Transverse colon (tissue), 4 donors: ENCODE results near the gene WDR5. TPM values are rescaled to one million over a fixed set of nuclear protein-coding genes. Genes with fewer than 3 reads are reported as not detected.

ENCODE experiments used
- DNase-seq: peaks from one replicate; pipeline ENCODE4 v3.0.0-alpha.2; 2019
- H3K27ac ChIP-seq, 4 donors: fragments of 200-600 bp; sonication (generic); 2 replicates each; pipeline ENCODE4 v1.5.1; 2016 to 2018; ENCODE audit warnings: inconsistent platforms in 4 of 4
- H3K27me3 ChIP-seq: fragments of 200-600 bp; sonication (generic); 2 replicates; pipeline ENCODE4 v1.5.1; 2017; ENCODE audit warnings: inconsistent platforms
- H3K36me3 ChIP-seq, 4 donors: fragments of 200-600 bp; sonication (generic); 2 replicates each; pipeline ENCODE4 v1.5.1; 2017 to 2019; ENCODE audit warnings: inconsistent platforms in 4 of 4
- H3K4me1 ChIP-seq, 4 donors: fragments of 200-600 bp; sonication (generic); 2 replicates each; pipeline ENCODE4 v1.5.1; 2017 to 2020; ENCODE audit warnings: inconsistent platforms in 4 of 4
- H3K4me3 ChIP-seq, 4 donors: fragments of 200-600 bp; sonication (generic); 1 replicate in 1 of 4; 2 replicates in 3 of 4; pipeline versions ENCODE4 v1.5.1 to v1.6.1; 2017 to 2019; ENCODE audit warnings: inconsistent platforms in 4 of 4
- H3K9me3 ChIP-seq, 2 donors: fragments of 200-600 bp; sonication (generic); 2 replicates each; pipeline ENCODE4 v1.5.1; 2017 to 2019; ENCODE audit warnings: inconsistent platforms in 2 of 2
- CTCF ChIP-seq, 5 experiments: fragments of 200-600 bp in 3 of 5; fragments of 450-650 bp in 2 of 5; sonication (generic) in 3 of 5; IDR thresholded peaks; 1 replicate in 2 of 5; 2 replicates in 3 of 5; pipeline ENCODE4 v1.5.1; 2016 to 2017; ENCODE audit warnings: antibody characterized with exemption in 5 of 5, inconsistent platforms in 3 of 5, mild to moderate bottlenecking in 2 of 5, moderate library complexity in 1 of 5
- EP300 ChIP-seq: sonication (generic); formaldehyde crosslinking; IDR thresholded peaks from one replicate; pipeline ENCODE4 v1.6.1; 2017; ENCODE audit warnings: antibody characterized with exemption, low read depth
- POLR2A ChIP-seq: fragments of 450-650 bp; IDR thresholded peaks from one replicate; pipeline ENCODE4 v1.6.1; 2016; ENCODE audit warnings: antibody characterized with exemption, mild to moderate bottlenecking, moderate library complexity
- POLR2AphosphoS5 ChIP-seq, 3 donors: sonication (generic); formaldehyde crosslinking; IDR thresholded peaks; one replicate each; pipeline ENCODE4 v1.6.1; 2016; ENCODE audit warnings: antibody characterized with exemption in 3 of 3
- WGBS, 2 donors: methylation state at CpG; one replicate each; pipeline ENCODE4 v1.1.5; 2018; ENCODE audit warnings: low coverage in 1 of 2; 5-methylcytosine and 5-hydroxymethylcytosine counted together
- in situ Hi-C, 4 donors: fragments of 200-750 bp; cut with MboI; loops; one replicate each; pipeline versions ENCODE4 v1.15.0 to v1.15.1; 2017; ENCODE audit warnings: low sequenced_read_pairs in 3 of 4, low pct_ligation_motif_present in 1 of 4, low pct_unique_long_range_greater_than_20kb in 1 of 4
- intact Hi-C: fragments of 100-400 bp; cut with DNase I; formaldehyde crosslinking; loops from one replicate; pipeline ENCODE4 v1.15.1; 2023; ENCODE audit warnings: low total_unique reads
- total RNA-seq, 4 donors: library from RNA; depleted of rRNA; stranded (reverse); fragments of >200 nt; gene quantifications; one replicate each; pipeline ENCODE4 v1.1.0, GENCODE V29; 2016

WDR5 gene
- total RNA-seq, 4 donors from 2014 or later = 8.2 to 95.7 (median 16.3) TPM

- H3K36me3 ChIP-seq = no peaks in the 10 kb centered on the region
- H3K27me3 ChIP-seq = peaks cover 21% of the 10 kb centered on the region
- no peak overlapping the region for H3K4me3 ChIP-seq
- 72% methylated on average over 29 of the region's 29 CpGs; no CpG with 5 or more reads in 1 of the 2 donors for WGBS, 2 donors
- in situ Hi-C loops (loop anchor here in 2 of 4 donors (25.0 kb wide), 1 partner anchor 122 kb away; no protein-coding TSS in a partner anchor), intact Hi-C loops (no loop called here)
- no peak for DNase-seq
- H3K27ac ChIP-seq = no peak overlapping the region
- no peaks in the 10 kb centered on the region for H3K9me3 ChIP-seq
- TF ChIP-seq EP300 = no peak
- TF ChIP-seq POLR2AphosphoS5 (IDR thresholded peaks at IDR 0.05) = no peak
- no peak for TF ChIP-seq POLR2A
- no peak for TF ChIP-seq CTCF (IDR thresholded peaks at IDR 0.05)
- peaks cover 6 to 13% (median 7%) of the 10 kb centered on the region in 4 donors for H3K4me1 ChIP-seq
These were observed 54.6 kb downstream of the WDR5 start for GRCh38 chr9:134190232-134191121.

GRCh38 chr9:134191455-134192209, 55.8 kb downstream of the WDR5 start:
- Histone ChIP-seq H3K4me1 (peaks cover 6 to 11% (median 7%) of the 10 kb centered on the region in 4 donors), H3K4me3 (no peak overlapping the region), H3K9me3 (no peaks in the 10 kb centered on the region), H3K36me3 (no peaks in the 10 kb centered on the region), H3K27ac (no peak overlapping the region), H3K27me3 (peaks cover 21% of the 10 kb centered on the region)
- WGBS, 2 donors = 67 to 76% methylated on average over 1 to 6 of the region's 6 CpGs
- no peak for TF ChIP-seq POLR2A
- no peak for TF ChIP-seq POLR2AphosphoS5 (IDR thresholded peaks at IDR 0.05)
- TF ChIP-seq EP300 = no peak
- TF ChIP-seq CTCF (IDR thresholded peaks at IDR 0.05) = no peak
- in situ Hi-C loops = loop anchor here in 2 of 4 donors (25.0 kb wide), 1 partner anchor 121 kb away; no protein-coding TSS in a partner anchor
- intact Hi-C loops = no loop called here
- no peak for DNase-seq

- in situ Hi-C loops (loop anchor here in 2 of 4 donors (25.0 kb wide), 1 partner anchor 120 kb away; no protein-coding TSS in a partner anchor), intact Hi-C loops (no loop called here)
- WGBS, 2 donors = 81% methylated on average over 11 of the region's 12 CpGs; no CpG with 5 or more reads in 1 of the 2 donors
- Histone ChIP-seq H3K27ac (no peak overlapping the region), H3K27me3 (peaks cover 21% of the 10 kb centered on the region), H3K4me3 (no peak overlapping the region), H3K9me3 (no peaks in the 10 kb centered on the region), H3K4me1 (peaks cover 6 to 11% (median 7%) of the 10 kb centered on the region in 4 donors), H3K36me3 (no peaks in the 10 kb centered on the region)
- TF ChIP-seq EP300 (no peak), POLR2A (no peak), CTCF (IDR thresholded peaks at IDR 0.05) (no peak)
- DNase-seq = no peak
These were observed 56.5 kb downstream of the WDR5 start for GRCh38 chr9:134192311-134192950.
